ENCODE results near the gene ATF7IP2. TPM values are rescaled to one million over a fixed set of nuclear protein-coding genes. Genes with fewer than 3 reads are reported as not detected.
"Not testable (repeated sequence)": the region's sequence is repeated elsewhere in the genome, so short reads cannot be mapped to it uniquely, and the experiment has no call there.

The ATF7IP2 gene
- total and polyA plus RNA-seq, 4 donors = 14.3 to 60.4 (median 30.1) TPM

GRCh38 chr16:10505286-10505685, 119.4 kb downstream of the ATF7IP2 start:
- not testable (repeated sequence) for H3K27ac ChIP-seq (ENCODE audit: low read depth in 1 of 2, low read length in 2 of 2); H3K4me3 ChIP-seq (ENCODE audit: low read depth in 1 of 3, low read length in 3 of 3); H3K9ac ChIP-seq (ENCODE audit: low read depth in 1 of 2, low read length in 2 of 2); H3K4me1 ChIP-seq (ENCODE audit: control insufficient read depth in 4 of 4, insufficient read depth in 4 of 4, low read length in 3 of 4); DNase-seq (ENCODE audit: low spot score); H3K27me3 ChIP-seq (ENCODE audit: control insufficient read depth in 4 of 4, insufficient read depth in 4 of 4, low read length in 3 of 4); H3K9me3 ChIP-seq (ENCODE audit: control insufficient read depth in 4 of 4, low read length in 3 of 4); H3K36me3 ChIP-seq (ENCODE audit: control insufficient read depth in 4 of 4, insufficient read depth in 3 of 4, low read depth in 1 of 4, low read length in 3 of 4)
- 81% methylated on average over 3 of the region's 3 CpGs for WGBS

GRCh38 chr16:10509534-10510025, 123.7 kb downstream of the ATF7IP2 start:
- no peaks in the 10 kb centered on the region for H3K27me3 ChIP-seq (ENCODE audit: control insufficient read depth in 4 of 4, insufficient read depth in 4 of 4, low read length in 3 of 4)
- peak overlapping the region; percentile 60 to 82 for H3K27ac ChIP-seq (ENCODE audit: low read depth in 1 of 2, low read length in 2 of 2)
- H3K4me1 ChIP-seq (ENCODE audit: control insufficient read depth in 4 of 4, insufficient read depth in 4 of 4, low read length in 3 of 4) = peaks cover 4 to 22% (median 14%) of the 10 kb centered on the region in 4 donors
- TF ChIP-seq ZBTB33 (IDR thresholded peaks at IDR 0.05) (peak; percentile 89), JUND (IDR thresholded peaks at IDR 0.05) (peak; percentile 78 to 92), GABPA (IDR thresholded peaks at IDR 0.05 in 1 of 2, conservative IDR thresholded peaks at IDR 0.05 in 1 of 2) (peak in 1 of 2 donors; percentile 52), FOXA1 (IDR thresholded peaks at IDR 0.05) (peak; percentile 93), CTCF (IDR thresholded peaks at IDR 0.05; ENCODE audit: low read depth, low read length, missing input control) (peak; percentile 96), MAX (IDR thresholded peaks at IDR 0.05) (peak; percentile 91), NR2F2 (IDR thresholded peaks at IDR 0.05) (peak; percentile 41), ATF3 (IDR thresholded peaks at IDR 0.05) (peak; percentile 52), RXRA (IDR thresholded peaks at IDR 0.05) (peak; percentile 90 to 95), EGR1 (IDR thresholded peaks at IDR 0.05; ENCODE audit: low read depth in 2 of 2) (peak in 1 of 2 donors; percentile 48), FOXA2 (IDR thresholded peaks at IDR 0.05) (peak; percentile 82), YY1 (IDR thresholded peaks at IDR 0.05) (peak; percentile 56), HNF4G (IDR thresholded peaks at IDR 0.05) (peak; percentile 87), HNF4A (conservative IDR thresholded peaks at IDR 0.05) (peak; percentile 95 to 96), RAD21 (IDR thresholded peaks at IDR 0.05) (peak; percentile 98 to 99), REST (IDR thresholded peaks at IDR 0.05) (peak; percentile 81), TAF1 (conservative IDR thresholded peaks at IDR 0.05) (no peak), SP1 (IDR thresholded peaks at IDR 0.05) (peak; percentile 88)
- no peak overlapping the region for H3K4me3 ChIP-seq (ENCODE audit: low read depth in 1 of 3, low read length in 3 of 3)
- DNase-seq (ENCODE audit: low spot score) = peak; percentile 67
- WGBS = 21% methylated on average over 6 of the region's 6 CpGs
- H3K9me3 ChIP-seq (ENCODE audit: control insufficient read depth in 4 of 4, low read length in 3 of 4) = no peaks in the 10 kb centered on the region
- H3K9ac ChIP-seq (ENCODE audit: low read depth in 1 of 2, low read length in 2 of 2) = peak overlapping the region in 1 of 2 donors; percentile 15
- no peaks in the 10 kb centered on the region for H3K36me3 ChIP-seq (ENCODE audit: control insufficient read depth in 4 of 4, insufficient read depth in 3 of 4, low read depth in 1 of 4, low read length in 3 of 4)
